DMS79 (cell line): ENCODE results near the gene TEAD3.
A peak's percentile ranks its signal among the peaks of the same experiment; 100 is the strongest.
"Not testable (repeated sequence)": the region's sequence is repeated elsewhere in the genome, so short reads cannot be mapped to it uniquely, and the experiment has no call there.

Experiments used
- DNase-seq: peaks from one replicate; lab custom pipeline; 2025; lab: John Stamatoyannopoulos, UW

Gene TEAD3

DNA sequence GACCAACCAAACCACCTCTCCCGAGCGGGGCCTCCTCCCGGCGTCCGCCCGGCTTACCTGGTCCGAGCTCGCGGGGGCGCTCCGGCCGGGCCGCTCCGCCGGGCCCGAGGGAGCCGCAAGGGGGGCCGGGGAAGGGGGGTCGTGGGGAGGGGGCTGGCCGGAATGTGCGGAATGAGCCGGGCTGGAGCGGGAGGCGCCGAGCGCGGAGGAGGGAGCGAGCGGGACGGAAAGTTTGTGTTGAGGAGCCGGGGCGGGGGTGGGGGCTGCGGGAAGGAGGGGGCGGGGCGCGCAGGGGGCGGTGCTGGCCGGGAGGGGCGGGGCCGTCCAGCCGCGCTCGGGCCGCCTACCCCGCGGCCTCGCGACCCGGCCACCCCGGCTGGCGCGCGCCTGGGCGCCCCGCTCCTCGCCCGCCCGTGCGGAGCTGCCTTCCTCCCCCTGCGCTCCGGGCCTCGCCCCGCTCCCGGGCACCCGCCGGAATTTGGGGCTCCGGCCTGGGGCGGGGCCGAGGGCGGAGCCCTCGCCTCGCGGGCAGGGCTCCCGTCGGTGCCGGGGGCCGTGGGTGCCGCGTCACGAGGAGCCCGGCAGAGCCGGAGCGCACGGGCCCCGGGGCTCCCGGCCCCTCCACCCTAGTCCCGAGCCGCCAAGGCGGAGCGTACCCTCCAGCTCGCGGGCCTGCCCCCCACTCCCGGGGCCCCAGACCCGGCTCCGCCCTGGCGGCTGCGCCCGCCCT, at the start of gene TEAD3:
Gene TEAD3 (minus strand): TSS at position 239 of the 730 bp plus-strand sequence.
- DNase-seq: no peak

DNA sequence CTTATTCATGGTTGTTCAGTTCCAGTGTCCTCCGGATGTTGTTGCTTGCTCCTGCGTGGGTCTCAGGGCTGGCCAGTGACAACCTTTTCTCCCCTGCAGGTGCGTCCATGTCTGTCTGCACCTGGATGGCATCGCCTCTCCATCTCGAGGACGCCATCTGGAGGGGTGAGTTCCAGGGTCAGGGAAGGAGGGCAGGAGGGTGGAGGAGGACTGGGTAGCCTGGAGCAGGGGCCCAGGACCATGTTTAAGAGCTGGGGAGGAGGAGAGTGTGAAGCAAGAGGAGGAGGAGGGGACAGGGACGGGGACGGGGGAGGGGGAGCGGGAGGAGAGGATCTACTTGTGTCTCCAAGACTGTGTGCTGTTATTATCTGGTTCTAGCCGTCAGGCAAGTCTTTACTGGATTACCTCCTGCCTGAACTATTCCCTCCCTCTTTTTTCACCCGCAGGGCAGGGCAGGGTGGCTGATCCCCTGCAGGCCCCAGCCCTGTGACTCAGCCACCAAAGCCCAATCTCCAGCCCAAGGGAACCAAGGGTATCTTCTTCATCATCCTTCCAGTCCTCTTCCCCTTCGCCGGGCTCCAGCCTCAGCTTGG, 48.0 kb upstream of the TEAD3 start:
- DNase-seq: peak; percentile 25

- DNase-seq: peak; percentile 86
These were observed 46.7 kb upstream of the TEAD3 start for GRCh38 chr6:35543459-35544193.

DNA sequence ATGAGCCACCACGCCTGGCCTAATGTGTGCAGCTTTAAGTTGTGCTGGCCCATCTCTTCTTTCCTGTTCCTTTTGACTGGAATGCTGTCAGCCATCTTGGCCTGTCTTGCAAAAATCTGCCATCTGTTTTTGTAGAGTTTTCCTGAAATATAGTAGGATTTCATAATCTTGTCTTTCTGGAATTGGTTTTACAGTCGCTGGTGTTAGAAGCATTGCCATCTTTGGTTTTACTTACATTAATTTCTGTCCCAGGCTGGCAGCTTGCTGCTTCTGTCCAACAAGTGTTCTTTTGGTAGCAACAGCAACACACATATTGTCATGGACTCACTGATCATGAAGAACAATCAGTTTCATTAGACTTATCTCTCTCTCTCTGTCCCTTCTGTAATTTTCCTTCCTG, 45.0 kb upstream of the TEAD3 start:
- no peak for DNase-seq

- no peak for DNase-seq
These were observed 42.3 kb upstream of the TEAD3 start for GRCh38 chr6:35539223-35539622.

DNA sequence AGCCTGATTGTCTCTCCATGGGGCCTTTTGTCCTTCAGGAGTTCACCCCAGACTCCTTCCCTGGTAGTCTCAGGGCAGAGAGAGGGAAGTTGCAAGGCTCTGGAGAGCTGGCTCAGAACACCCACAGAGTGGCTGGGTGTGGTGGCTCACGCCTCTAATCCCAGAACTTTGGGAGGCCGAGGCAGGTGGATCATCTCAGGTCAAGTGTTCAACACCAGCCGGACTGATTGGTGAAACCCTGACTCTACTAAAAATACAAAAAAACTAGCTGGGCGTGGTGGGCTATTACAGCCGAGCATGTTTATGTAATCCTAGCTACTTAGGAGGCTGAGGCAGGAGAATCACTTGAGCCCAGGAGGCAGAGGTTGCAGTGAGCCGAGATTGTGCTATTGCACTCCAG, 39.0 kb upstream of the TEAD3 start:
- not testable (repeated sequence) for DNase-seq

DNA sequence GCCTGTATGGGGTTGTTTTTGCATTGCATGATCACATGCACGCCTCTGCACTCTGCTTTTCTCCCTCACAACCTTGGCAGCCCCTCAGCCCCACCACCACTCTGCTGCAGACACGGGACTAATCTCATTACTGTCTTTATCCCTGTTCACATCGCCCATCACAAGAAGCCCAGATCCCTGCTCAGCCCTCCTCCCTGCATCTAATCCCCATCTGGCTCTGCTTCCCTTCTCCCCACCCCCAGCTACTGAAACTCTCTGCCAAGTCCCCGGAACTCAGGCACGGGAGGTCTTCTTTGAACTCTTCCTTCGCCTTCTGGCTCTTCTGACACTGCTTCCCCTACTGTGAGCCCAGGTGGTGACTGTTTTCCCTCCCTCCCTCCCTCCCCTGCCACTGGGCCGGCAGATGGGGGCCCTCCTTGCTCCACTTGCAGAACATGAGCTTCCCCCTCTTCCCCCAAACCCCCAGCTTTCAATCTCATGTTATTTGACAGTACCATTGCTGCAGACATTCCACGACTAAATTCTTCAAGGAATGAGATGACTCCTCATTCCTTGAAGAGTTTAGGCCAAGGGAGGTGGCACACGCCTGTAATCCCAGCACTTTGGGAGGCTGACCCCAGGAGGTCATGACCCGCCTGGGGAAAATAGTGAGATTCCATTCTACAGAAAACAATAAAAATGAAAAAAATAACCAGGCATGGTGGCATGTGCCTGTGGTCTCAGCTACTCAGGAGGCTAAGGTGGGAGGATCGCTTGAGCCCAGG, 37.7 kb upstream of the TEAD3 start:
- DNase-seq: no peak

DNA sequence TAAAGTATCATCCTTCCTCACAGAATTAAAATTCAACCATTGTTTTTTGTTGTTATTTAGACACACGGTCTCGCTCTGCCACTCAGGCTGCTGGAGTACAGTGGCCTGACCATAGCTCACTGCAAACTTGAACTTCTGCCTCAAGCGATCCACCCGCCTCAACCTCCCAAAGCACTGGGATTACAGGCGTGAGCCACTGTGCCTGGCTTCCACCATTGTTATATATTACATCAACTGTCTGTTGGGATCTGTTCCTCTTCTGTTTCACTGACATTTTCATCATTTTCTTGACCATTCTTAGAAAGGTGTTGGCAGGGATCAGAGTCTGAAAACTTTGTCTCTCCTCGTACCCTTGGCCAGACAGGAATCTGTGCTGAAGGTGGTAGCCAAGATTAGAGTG, 37.1 kb upstream of the TEAD3 start:
- DNase-seq: no peak

- no peak for DNase-seq
These were observed 35.2 kb upstream of the TEAD3 start for GRCh38 chr6:35532126-35532525.

DNA sequence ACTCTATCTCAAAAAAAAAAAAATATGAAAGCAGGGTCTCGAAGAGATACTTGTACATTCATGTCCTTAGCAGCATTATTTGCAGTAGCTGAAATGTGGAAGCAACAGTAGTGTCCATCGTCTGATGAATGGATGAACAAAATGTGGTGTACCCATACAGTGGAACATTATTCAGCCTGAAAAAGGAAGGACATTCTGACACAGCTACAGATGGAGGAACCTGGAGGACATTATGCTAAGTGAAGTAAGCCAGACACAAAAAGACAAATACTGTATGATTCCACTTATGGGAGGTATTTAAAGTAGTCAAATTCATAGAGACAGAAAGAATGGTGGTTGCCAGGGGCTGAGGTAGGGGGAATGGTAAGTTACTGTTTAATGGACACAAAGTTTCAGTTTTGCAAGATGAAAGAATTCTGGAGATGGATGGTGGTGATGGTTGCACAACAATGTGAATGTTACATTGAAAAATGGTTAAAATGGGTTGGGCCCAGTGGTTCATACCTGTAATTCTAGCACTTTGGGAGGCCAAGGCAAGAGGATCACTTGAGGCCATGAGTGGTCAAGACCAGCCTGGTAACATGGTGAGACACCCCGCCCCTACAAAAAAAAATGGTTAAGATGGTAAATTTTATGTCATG, 27.6 kb upstream of the TEAD3 start:
- DNase-seq: no peak

GRCh38 chr6:35522660-35523658, 26.1 kb upstream of the TEAD3 start:
- peak; percentile 56 for DNase-seq

GRCh38 chr6:35522151-35522550, 25.3 kb upstream of the TEAD3 start:
- DNase-seq: no peak

GRCh38 chr6:35521235-35521634, 24.4 kb upstream of the TEAD3 start:
- DNase-seq: no peak

DNA sequence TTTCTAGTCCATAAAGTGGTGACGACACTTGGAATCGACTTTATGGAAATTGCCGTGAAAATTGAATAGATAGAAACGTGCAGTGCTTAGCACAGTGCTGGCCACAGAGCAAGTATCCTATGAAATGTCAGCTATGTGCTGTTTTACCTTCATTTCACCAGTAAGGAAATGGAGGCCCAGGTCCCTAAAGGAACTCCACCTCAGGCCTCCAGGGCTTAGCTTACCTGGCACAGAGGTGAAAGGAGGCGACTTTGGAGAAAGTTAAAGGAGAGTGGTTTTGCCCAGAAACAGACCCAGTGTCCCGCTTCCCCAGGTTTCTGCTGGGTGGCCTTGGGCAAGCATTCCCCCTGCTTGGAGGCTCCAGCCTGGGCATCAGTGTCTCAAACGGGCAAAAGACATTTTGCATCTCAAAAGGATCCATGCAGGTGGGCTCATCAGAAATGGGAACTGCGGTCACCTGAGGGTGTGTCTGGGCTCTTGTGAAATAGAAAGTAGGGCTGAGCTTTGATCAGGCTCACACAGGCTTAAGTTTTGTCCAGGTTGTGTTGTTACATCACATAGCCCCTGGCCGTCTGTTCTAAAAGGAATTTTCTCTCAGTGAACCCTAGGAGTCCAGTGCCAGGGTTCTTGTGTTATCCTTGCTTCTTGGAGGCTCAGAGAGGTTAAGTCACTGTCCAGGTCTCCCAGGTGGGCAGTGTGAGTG, 22.6 kb upstream of the TEAD3 start:
- no peak for DNase-seq

DNA sequence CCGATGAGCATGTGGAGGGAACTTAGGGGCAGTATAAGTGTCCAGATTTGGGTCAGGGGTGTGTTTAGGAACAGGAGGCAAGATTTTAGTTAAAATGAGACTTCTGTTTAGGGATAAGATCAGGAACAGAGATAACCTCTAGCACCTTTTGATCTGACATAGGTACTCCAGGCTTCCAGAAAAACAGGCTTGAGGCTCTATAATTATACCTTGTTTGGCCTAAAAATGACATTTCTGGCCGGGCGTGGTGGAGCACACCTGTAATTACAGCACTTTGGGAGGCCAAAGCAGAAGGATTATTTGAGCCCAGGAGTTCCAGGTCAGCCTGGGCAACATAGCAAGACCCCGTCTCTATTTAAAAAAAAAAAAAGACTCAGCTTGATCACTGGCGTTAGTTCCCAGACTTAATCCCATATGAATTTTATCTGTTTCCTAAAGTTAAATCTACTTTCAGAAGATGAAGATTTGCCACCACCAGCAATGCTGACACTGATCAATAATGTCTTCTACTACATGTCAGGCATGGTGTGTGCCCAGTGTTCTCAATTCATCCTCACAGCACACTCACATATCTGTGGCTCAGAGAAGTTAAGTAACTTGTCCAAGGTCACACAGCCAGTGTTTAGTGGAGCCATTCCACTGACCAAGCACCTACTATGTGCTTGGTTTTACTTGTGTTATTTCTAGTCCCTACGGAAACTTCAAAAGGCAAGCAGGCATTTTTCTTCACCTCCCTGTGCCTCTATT, 21.9 kb upstream of the TEAD3 start:
- no peak for DNase-seq

- DNase-seq: not testable (repeated sequence)
These were observed 21.1 kb upstream of the TEAD3 start for GRCh38 chr6:35517978-35518377.

GRCh38 chr6:35516712-35517111, 19.8 kb upstream of the TEAD3 start:
- DNase-seq: no peak

- DNase-seq: not testable (repeated sequence)
These were observed 19.1 kb upstream of the TEAD3 start for GRCh38 chr6:35515939-35516338.

- DNase-seq: no peak
These were observed 17.7 kb upstream of the TEAD3 start for GRCh38 chr6:35514587-35514986.
